ENCODE measurements around the gene SLC25A47. TPM values are rescaled to one million over a fixed set of nuclear protein-coding genes. Genes with fewer than 3 reads are reported as not detected.

Gene SLC25A47
- total and polyA plus RNA-seq, 9 of the 15 experiments (the other 6 are each of a cell fraction or from before 2014, with no cell fraction given) = 0.09 to 0.23 (median 0.22) TPM; not detected in 6

- TF ChIP-seq FOXK1 (CRISPR knock-in tag; IDR thresholded peaks at IDR 0.05; ENCODE audit: borderline replicate concordance) = no peak
- no peak for TF ChIP-seq PATZ1 (CRISPR knock-in tag; IDR thresholded peaks at IDR 0.05; ENCODE audit: borderline replicate concordance)
- TF ChIP-seq POLR2A (conservative IDR thresholded peaks at IDR 0.05) = peak; percentile 74; the same call in 1 of the 2 replicates
- no peak for TF ChIP-seq ZNF57 (CRISPR knock-in tag; IDR thresholded peaks at IDR 0.05)
- TF ChIP-seq VEZF1 (CRISPR knock-in tag; IDR thresholded peaks at IDR 0.05) = peak; percentile 96
- no peak for TF ChIP-seq ZBED1 (IDR thresholded peaks at IDR 0.05)
- no peak for TF ChIP-seq CHCHD3 (CRISPR knock-in tag; IDR thresholded peaks at IDR 0.05)
- TF ChIP-seq HLTF (IDR thresholded peaks at IDR 0.05) = no peak
- no peak for TF ChIP-seq SREBF2 (CRISPR knock-in tag; IDR thresholded peaks at IDR 0.05)
- 0 out of 2 replicates have a peak, but pooled peaks have one; percentile 23 for TF ChIP-seq SMARCA5 (IDR thresholded peaks at IDR 0.05)
- TF ChIP-seq SNIP1 (IDR thresholded peaks at IDR 0.05; ENCODE audit: low read depth) = no peak
- TF ChIP-seq SFPQ (IDR thresholded peaks at IDR 0.05; ENCODE audit: low read depth, low read length) = no peak
- peak; percentile 11; the same call in 1 of the 2 replicates for TF ChIP-seq RNF2 (IDR thresholded peaks at IDR 0.05)
- peak; percentile 66; the same call in 1 of the 2 replicates for TF ChIP-seq RB1 (IDR thresholded peaks at IDR 0.05; ENCODE audit: low read depth)
- TF ChIP-seq, protein P1, sequence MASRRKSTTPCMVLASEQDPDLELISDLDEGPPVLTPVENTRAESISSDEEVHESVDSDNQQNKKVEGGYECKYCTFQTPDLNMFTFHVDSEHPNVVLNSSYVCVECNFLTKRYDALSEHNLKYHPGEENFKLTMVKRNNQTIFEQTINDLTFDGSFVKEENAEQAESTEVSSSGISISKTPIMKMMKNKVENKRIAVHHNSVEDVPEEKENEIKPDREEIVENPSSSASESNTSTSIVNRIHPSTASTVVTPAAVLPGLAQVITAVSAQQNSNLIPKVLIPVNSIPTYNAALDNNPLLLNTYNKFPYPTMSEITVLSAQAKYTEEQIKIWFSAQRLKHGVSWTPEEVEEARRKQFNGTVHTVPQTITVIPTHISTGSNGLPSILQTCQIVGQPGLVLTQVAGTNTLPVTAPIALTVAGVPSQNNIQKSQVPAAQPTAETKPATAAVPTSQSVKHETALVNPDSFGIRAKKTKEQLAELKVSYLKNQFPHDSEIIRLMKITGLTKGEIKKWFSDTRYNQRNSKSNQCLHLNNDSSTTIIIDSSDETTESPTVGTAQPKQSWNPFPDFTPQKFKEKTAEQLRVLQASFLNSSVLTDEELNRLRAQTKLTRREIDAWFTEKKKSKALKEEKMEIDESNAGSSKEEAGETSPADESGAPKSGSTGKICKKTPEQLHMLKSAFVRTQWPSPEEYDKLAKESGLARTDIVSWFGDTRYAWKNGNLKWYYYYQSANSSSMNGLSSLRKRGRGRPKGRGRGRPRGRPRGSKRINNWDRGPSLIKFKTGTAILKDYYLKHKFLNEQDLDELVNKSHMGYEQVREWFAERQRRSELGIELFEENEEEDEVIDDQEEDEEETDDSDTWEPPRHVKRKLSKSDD (conservative IDR thresholded peaks at IDR 0.05; ENCODE audit: low read length) = no peak
- TF ChIP-seq SOX6 (IDR thresholded peaks at IDR 0.05) = no peak
- no peak for TF ChIP-seq ARNT (IDR thresholded peaks at IDR 0.05)
- TF ChIP-seq FOS (IDR thresholded peaks at IDR 0.05; ENCODE audit: extremely low read depth, insufficient read length) = no peak
- TF ChIP-seq, protein P2, sequence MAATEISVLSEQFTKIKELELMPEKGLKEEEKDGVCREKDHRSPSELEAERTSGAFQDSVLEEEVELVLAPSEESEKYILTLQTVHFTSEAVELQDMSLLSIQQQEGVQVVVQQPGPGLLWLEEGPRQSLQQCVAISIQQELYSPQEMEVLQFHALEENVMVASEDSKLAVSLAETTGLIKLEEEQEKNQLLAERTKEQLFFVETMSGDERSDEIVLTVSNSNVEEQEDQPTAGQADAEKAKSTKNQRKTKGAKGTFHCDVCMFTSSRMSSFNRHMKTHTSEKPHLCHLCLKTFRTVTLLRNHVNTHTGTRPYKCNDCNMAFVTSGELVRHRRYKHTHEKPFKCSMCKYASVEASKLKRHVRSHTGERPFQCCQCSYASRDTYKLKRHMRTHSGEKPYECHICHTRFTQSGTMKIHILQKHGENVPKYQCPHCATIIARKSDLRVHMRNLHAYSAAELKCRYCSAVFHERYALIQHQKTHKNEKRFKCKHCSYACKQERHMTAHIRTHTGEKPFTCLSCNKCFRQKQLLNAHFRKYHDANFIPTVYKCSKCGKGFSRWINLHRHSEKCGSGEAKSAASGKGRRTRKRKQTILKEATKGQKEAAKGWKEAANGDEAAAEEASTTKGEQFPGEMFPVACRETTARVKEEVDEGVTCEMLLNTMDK (IDR thresholded peaks at IDR 0.05; ENCODE audit: borderline replicate concordance, insufficient read depth, low read depth, low read length, poor library complexity, severe bottlenecking) = peak; percentile 97
Observed at GRCh38 chr14:100285021-100285912, 37.9 kb upstream of the SLC25A47 start (continued).

All from K562 (cell line).